GM12872 (cell line): ENCODE measurements around the gene ROS1.

Experiments
- TF ChIP-seq, protein P1 (sequence below): IDR thresholded peaks from 3 replicates; pipeline ENCODE4 v1.5.1; 2011; ENCODE audit warnings: low read depth, mild to moderate bottlenecking, low read length, moderate library complexity; ENCODE audit not compliant: insufficient read depth

Gene ROS1

GRCh38 chr6:117269638-117270054, 156.1 kb downstream of the ROS1 start:
- TF ChIP-seq, protein P1, sequence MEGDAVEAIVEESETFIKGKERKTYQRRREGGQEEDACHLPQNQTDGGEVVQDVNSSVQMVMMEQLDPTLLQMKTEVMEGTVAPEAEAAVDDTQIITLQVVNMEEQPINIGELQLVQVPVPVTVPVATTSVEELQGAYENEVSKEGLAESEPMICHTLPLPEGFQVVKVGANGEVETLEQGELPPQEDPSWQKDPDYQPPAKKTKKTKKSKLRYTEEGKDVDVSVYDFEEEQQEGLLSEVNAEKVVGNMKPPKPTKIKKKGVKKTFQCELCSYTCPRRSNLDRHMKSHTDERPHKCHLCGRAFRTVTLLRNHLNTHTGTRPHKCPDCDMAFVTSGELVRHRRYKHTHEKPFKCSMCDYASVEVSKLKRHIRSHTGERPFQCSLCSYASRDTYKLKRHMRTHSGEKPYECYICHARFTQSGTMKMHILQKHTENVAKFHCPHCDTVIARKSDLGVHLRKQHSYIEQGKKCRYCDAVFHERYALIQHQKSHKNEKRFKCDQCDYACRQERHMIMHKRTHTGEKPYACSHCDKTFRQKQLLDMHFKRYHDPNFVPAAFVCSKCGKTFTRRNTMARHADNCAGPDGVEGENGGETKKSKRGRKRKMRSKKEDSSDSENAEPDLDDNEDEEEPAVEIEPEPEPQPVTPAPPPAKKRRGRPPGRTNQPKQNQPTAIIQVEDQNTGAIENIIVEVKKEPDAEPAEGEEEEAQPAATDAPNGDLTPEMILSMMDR, result no peak

GRCh38 chr6:117268924-117269323, 156.8 kb downstream of the ROS1 start:
- TF ChIP-seq, protein P1, result no peak

- TF ChIP-seq, protein P1, result peak; percentile 33; the same call in 1 of the 3 replicates
These were observed 157.8 kb downstream of the ROS1 start for GRCh38 chr6:117267766-117268534.

DNA sequence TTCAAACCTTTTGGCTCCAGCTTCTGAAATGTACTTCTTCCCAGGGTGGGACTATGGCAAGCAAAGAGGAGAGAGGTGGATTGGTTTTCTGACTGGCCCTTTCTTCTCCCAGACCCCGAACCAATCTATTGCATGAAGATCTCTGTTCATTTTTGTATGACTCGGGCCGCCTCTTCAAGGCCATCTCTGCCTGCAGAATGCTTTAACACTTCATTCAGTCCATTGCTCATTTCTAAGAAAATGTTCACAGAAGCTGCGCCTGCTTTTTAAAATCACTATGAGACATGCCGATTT, 158.7 kb downstream of the ROS1 start:
- TF ChIP-seq, protein P1, result no peak

DNA sequence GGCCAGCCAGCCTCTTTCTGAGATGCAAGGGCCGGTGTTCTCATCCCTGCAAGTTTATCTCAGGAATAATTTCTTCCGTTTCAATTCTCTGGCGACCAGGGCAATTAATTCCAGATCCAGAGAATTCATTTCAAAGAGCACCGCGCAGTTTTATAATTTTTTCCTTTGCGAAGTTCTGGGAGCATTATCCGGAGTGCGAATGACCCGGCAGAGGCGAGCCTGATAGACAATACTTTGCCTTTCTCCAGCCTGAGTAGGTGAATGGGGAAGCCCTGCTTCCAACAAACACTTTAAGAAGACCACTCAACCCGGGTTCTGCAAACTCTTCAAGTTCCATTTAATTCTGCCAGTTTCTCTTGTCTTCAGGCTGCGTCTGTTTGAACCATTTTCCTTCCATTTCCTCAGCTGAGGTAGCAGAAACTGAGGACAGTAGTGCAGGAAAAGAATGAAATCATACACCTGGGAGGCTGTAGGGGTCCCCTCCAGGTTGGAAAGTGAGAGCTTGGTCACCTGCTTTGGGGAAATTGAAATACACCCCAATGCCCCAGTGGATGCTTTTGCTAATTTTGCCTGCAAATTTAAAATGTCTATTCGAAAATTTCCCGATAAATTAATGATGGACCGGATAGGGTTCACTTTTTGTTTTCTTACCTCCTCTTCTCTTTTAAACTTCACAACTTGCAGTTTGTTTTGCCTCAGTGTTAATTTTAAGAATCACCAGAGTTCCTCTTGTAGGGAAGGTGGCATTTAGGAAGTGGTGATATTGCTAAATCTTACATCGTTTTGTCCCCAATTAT, 159.3 kb downstream of the ROS1 start:
- TF ChIP-seq, protein P1, result no peak

GRCh38 chr6:117265410-117266256, 160.1 kb downstream of the ROS1 start, which contains the start of gene VGLL2:
TSS of gene VGLL2 (plus strand) at chr6:117265558. CDS start at chr6:117265764, 206 bp downstream.
- TF ChIP-seq, protein P1, result no peak
